Smooth muscle cell (in vitro differentiated cells): ENCODE measurements around the gene IL26. TPM values are rescaled to one million over a fixed set of nuclear protein-coding genes. Genes with fewer than 3 reads are reported as not detected.
A peak's percentile ranks its signal among the peaks of the same experiment; 100 is the strongest.

Experiments used
- DNase-seq: peaks from one replicate; lab custom pipeline; 2025; ENCODE audit not compliant: unreplicated experiment; lab: John Stamatoyannopoulos, UW
- H2AFZ ChIP-seq: fragments of 200-600 bp; sonication (generic); 2 replicates; pipeline ENCODE4 v1.6.0; 2016; ENCODE audit warnings: antibody characterized with exemption, low read depth, mild to moderate bottlenecking
- H3F3A ChIP-seq: fragments of 200-600 bp; sonication (generic); 2 replicates; pipeline ENCODE4 v1.6.0; 2017; ENCODE audit warnings: antibody characterized with exemption, low read depth
- H3K27ac ChIP-seq: fragments of 200-600 bp; sonication (generic); 2 replicates; pipeline ENCODE4 v1.5.1; 2016; ENCODE audit warnings: low read depth, mild to moderate bottlenecking
- H3K27me3 ChIP-seq: fragments of 200-600 bp; sonication (generic); 2 replicates; pipeline ENCODE4 v1.6.1; 2016; ENCODE audit warnings: low read depth, mild to moderate bottlenecking
- H3K36me3 ChIP-seq: fragments of 200-600 bp; sonication (generic); 2 replicates; pipeline ENCODE4 v1.5.1; 2016; ENCODE audit warnings: low read depth
- H3K4me1 ChIP-seq: fragments of 200-600 bp; sonication (generic); 2 replicates; pipeline ENCODE4 v1.5.1; 2016; ENCODE audit warnings: low read depth
- H3K4me2 ChIP-seq: fragments of 200-600 bp; sonication (generic); 2 replicates; pipeline ENCODE4 v1.6.0; 2016; ENCODE audit warnings: mild to moderate bottlenecking
- H3K4me3 ChIP-seq: fragments of 200-600 bp; sonication (generic); 2 replicates; pipeline ENCODE4 v1.5.1; 2016; ENCODE audit warnings: mild to moderate bottlenecking
- H3K79me2 ChIP-seq: fragments of 200-600 bp; sonication (generic); 2 replicates; pipeline ENCODE4 v1.6.0; 2016; ENCODE audit warnings: low read depth, mild to moderate bottlenecking
- H3K9ac ChIP-seq: fragments of 200-600 bp; sonication (generic); 2 replicates; pipeline ENCODE4 v1.6.0; 2016; ENCODE audit warnings: low read depth
- H3K9me3 ChIP-seq: fragments of 200-600 bp; sonication (generic); replicated peaks from 2 replicates; pipeline ENCODE4 v1.5.1; 2016; ENCODE audit warnings: low read depth
- H4K20me1 ChIP-seq: fragments of 200-600 bp; sonication (generic); 2 replicates; pipeline ENCODE4 v1.6.0; 2016; ENCODE audit warnings: low read depth
- CTCF ChIP-seq: fragments of 200-600 bp; sonication (generic); IDR thresholded peaks from 2 replicates; pipeline ENCODE4 v1.5.1; 2017; ENCODE audit warnings: borderline replicate concordance, mild to moderate bottlenecking, antibody characterized with exemption; ENCODE audit not compliant: insufficient read depth, poor library complexity, severe bottlenecking
- WGBS: methylation state at CpG from one replicate; pipeline ENCODE4 v1.1.7; 2016; ENCODE audit warnings: low lambda C conversion rate; 5-methylcytosine and 5-hydroxymethylcytosine counted together
- polyA plus RNA-seq: library from polyadenylated mRNA; unstranded; fragments of >200 nt; fragmentation: Nextera tagmentation; extraction: Ambion mirVana; gene quantifications from 2 replicates; pipeline ENCODE4 v1.2.1, GENCODE V29; 2016
- total RNA-seq: library from RNA; depleted of rRNA; stranded (reverse); fragments of >200 nt; gene quantifications from 2 replicates; pipeline ENCODE4 v1.2.3, GENCODE V29; 2014

Gene IL26
- total and polyA plus RNA-seq, 2 experiments from 2014 or later: not detected

- Histone ChIP-seq H3K4me2 (no peak overlapping the region), H3K79me2 (no peaks in the 10 kb centered on the region), H3K9me3 (no peaks in the 10 kb centered on the region), H3K36me3 (no peaks in the 10 kb centered on the region), H3K4me1 (peaks cover 28% of the 10 kb centered on the region), H3K9ac (no peak overlapping the region), H3F3A (peaks cover 6% of the 10 kb centered on the region), H4K20me1 (no peaks in the 10 kb centered on the region), H2AFZ (no peak overlapping the region), H3K4me3 (no peak overlapping the region), H3K27me3 (no peaks in the 10 kb centered on the region), H3K27ac (no peak overlapping the region)
- TF ChIP-seq CTCF: no peak
- no peak for DNase-seq
Observed at GRCh38 chr12:68247785-68248184, 22.2 kb upstream of the IL26 start.

- Histone ChIP-seq H3F3A (peaks cover 6% of the 10 kb centered on the region), H4K20me1 (no peaks in the 10 kb centered on the region), H3K27me3 (no peaks in the 10 kb centered on the region), H3K27ac (no peak overlapping the region), H3K4me3 (no peak overlapping the region), H3K4me1 (peaks cover 28% of the 10 kb centered on the region), H2AFZ (no peak overlapping the region), H3K79me2 (no peaks in the 10 kb centered on the region), H3K36me3 (no peaks in the 10 kb centered on the region), H3K9me3 (no peaks in the 10 kb centered on the region), H3K4me2 (no peak overlapping the region), H3K9ac (no peak overlapping the region)
- DNase-seq: no peak
- no peak for TF ChIP-seq CTCF
- WGBS: 89% methylated on average over 6 of the region's 6 CpGs
Observed at GRCh38 chr12:68246350-68246749, 20.7 kb upstream of the IL26 start.

GRCh38 chr12:68245180-68246021 lies 19.8 kb upstream of the IL26 start:
- no peaks in the 10 kb centered on the region for H3K9me3 ChIP-seq
- H3K79me2 ChIP-seq: no peaks in the 10 kb centered on the region
- H4K20me1 ChIP-seq: no peaks in the 10 kb centered on the region
- 12% methylated on average over 6 of the region's 6 CpGs for WGBS
- DNase-seq: no peak
- H2AFZ ChIP-seq: peak overlapping the region; percentile 16
- peak overlapping the region; percentile 35 for H3K4me3 ChIP-seq
- H3K4me2 ChIP-seq: peak overlapping the region; percentile 52
- peaks cover 6% of the 10 kb centered on the region for H3F3A ChIP-seq
- H3K4me1 ChIP-seq: peaks cover 19% of the 10 kb centered on the region
- no peak for TF ChIP-seq CTCF
- H3K9ac ChIP-seq: no peak overlapping the region
- no peak overlapping the region for H3K27ac ChIP-seq
- no peaks in the 10 kb centered on the region for H3K27me3 ChIP-seq
- no peaks in the 10 kb centered on the region for H3K36me3 ChIP-seq

GRCh38 chr12:68242777-68243176 lies 17.2 kb upstream of the IL26 start:
- peaks cover 17% of the 10 kb centered on the region for H3F3A ChIP-seq
- no peak overlapping the region for H2AFZ ChIP-seq
- no peak overlapping the region for H3K9ac ChIP-seq
- no peaks in the 10 kb centered on the region for H3K9me3 ChIP-seq
- no peak overlapping the region for H3K27ac ChIP-seq
- no peaks in the 10 kb centered on the region for H3K27me3 ChIP-seq
- no peaks in the 10 kb centered on the region for H3K36me3 ChIP-seq
- no peak for DNase-seq
- no peaks in the 10 kb centered on the region for H3K79me2 ChIP-seq
- H3K4me2 ChIP-seq: no peak overlapping the region
- peaks cover 22% of the 10 kb centered on the region for H3K4me1 ChIP-seq
- no peak for TF ChIP-seq CTCF
- H3K4me3 ChIP-seq: no peak overlapping the region
- H4K20me1 ChIP-seq: no peaks in the 10 kb centered on the region
